ENCODE data around the gene DERL3.

DERL3 gene

DNA sequence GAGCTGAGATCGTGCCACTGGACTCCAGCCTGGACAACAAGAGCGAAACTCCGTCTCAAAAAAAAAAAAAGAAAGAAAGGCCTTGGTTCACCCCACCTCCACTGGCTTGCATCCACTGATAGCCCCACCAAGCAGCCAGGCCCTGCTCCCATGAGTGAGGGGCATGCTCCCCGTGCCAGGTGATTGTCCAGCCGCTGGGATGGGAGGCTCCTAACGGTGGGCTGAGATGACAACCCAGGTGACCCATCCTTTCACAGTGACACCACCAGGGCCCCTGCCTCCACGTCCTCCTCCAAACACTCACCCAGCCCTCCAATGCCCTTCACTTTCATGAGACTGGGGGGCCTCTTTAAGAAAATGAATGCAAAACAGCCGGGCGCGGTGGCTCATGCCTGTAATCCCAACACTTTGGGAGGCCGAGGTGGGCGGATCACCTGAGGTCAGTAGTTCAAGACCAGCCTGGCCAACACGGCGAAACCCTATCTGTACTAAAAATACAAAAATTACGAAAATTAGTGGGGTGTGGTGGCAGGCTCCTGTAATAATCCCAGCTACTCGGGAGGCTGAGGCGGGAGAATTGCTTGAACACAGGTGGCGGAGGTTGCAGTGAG lies 8.6 kb upstream of the DERL3 start:
- no peak for DNase-seq (ENCODE audit: low read depth)

GRCh38 chr22:23846081-23846469 lies 7.3 kb upstream of the DERL3 start:
- DNase-seq (ENCODE audit: low read depth), result no peak

GRCh38 chr22:23845265-23846080 lies 6.7 kb upstream of the DERL3 start:
- no peak for DNase-seq (ENCODE audit: low read depth)

DNA sequence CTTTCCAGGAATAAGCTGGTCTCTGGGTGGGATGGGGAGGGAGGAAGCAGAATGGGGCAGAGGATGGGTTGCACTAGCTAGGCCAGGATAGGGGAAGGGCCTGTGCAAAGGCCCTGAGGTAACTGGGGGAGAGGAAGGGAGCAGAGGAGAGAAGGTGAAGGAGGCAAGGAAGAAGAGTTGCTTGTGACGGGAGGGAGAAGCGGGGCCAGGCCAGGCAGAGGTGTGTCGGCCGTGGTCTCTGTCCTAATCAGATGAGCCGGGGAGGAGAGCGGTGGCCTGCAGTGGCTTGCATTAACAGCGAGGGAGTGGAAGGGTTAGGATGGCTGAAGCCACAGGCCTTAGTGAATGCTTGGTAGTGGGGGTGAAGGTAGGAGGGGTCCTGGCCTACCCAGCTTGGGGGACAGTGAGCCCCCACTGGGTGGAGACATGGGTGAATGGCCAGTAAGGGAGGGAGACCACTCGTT lies 6.0 kb upstream of the DERL3 start:
- DNase-seq (ENCODE audit: low read depth), result no peak

GRCh38 chr22:23842599-23842998 lies 3.8 kb upstream of the DERL3 start:
- no peak for DNase-seq (ENCODE audit: low read depth)

DNA sequence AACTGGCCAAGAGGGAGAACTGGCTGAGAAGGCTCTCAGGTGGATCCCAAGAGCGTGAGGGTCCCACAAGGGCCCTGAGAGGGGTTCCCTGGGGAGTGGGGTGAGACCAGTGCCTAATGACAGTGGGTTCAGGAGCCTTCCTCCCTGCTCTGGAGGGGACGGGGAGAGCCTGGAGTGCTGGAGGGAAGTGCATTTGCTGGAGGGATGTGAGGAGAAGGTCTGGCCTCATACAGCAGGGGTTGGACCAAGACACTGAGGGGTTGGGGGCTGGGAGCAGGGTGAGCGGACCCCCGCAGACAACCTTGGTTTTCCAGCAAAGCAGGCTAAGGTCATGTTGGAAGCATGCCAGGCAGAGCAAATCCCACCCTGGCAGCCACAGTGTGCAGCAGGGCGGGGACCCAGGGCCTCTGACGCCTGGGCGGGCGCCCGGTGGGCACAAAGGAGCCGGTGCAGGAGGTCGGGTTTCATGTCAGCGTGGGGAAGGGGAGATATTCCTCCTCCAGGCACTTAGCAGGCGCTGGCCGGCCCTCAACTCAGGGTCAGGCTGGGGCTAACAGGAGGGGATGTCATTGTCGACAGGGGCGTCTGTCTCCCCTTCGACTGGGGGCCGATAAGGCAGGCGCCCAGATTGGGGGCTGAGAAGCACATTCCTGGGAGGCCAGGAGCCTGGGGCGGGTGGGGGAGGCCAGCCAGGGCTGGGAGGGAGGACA lies 3.1 kb upstream of the DERL3 start:
- no peak for DNase-seq (ENCODE audit: low read depth)

DNA sequence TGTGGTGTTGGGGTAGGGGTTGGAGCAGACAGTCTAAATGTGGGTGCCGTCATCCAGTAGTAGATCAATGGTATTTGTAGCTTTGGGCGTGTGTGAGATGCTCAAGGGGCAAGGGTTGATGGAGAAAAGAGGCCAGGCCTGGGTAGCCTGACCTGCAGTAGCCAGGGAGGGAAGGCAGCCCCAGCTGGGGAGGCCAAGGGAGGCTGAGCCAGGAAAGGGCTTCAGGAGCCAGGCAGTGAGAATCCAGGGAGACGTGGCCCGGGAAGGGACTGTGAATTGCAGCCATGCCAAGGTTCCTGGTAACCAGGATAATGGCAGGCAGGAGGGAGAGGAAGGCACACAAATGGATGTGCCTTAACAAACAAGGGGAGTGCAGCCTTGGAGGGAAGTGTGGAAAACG lies 2.5 kb upstream of the DERL3 start:
- no peak for DNase-seq (ENCODE audit: low read depth)

GRCh38 chr22:23840026-23840425 lies 1.2 kb upstream of the DERL3 start:
- DNase-seq (ENCODE audit: low read depth), result no peak

DNA sequence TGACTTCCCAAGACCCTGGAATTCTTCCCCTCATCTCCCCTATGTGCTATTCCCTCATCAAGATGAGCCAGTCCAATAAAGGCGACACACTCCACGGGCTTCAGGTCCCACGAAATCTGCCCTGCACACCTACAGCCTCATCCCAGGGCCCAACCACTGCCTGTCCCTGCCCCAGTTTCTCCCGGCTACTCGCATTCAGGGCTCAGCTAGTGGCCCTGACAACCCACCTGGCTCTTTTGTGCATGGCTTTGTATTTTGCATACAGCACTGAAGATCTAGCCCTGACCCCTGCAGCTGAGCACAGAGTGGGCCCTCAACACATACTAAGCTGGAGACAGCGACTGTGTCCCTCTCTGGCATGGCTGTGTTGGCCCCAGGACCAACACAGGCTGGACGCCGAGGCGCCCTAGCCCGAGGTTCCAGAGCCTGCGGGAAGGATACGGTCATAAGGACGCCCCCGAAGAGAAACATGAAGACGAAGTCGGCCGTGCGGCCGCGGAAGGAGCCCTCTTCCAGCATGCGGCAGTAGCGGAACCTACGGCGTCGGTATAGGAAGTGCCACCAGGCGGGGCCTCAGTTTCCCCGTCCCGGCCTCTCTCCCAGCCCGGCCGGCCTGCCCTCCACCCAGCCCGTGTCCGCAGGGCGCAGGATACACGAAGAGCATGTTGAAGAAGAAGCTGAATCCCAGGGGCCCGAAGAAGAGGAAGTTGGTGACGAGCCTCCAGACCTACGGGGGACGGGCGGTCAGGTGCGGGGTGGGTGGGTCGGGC lies 710 bp downstream of the DERL3 start:
- peak; percentile 7 for DNase-seq (ENCODE audit: low read depth)

- DNase-seq (ENCODE audit: low read depth), result no peak
Observed at GRCh38 chr22:23837496-23837859, 1.3 kb downstream of the DERL3 start.

DNA sequence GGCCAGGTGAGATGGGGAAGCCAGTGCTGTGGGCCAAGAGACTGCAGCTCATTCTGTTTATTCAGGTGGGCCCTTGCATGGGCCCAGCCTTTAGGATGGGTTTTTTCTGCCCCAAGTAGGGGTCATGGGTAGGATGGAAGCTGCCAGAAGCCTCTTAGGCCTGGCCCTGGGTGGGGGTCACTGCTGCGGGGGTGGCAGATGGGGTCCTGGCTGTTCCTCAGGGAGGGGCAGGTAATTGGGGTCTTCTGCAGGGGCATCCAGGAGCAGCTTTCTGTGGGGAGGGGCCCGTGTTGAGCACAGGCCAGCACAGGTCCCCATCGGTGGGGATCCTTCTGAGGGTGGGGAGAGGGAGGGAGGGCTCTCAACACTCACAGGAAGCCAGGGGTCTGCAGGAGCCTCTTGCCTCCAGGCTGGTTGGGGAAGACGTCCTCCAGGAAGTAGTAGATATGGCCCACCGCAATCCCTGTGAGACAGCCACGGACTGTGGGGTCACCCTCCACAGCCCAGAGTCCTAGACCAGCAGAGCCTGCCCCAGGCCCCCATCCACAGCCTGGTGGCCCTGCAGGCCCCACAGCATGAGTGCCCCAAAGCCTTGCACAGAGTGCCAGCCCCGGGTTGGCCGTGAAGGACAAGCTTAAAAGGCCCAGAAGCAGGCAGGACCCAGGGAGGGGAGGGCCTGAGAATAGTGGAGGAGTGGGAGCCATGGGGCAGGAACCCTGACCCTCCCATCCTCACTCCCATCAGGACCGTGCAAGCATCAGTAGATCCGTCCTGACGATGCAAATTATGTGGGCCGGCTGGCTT lies 1.9 kb downstream of the DERL3 start:
- DNase-seq (ENCODE audit: low read depth), result no peak

- no peak for DNase-seq (ENCODE audit: low read depth)
Observed at GRCh38 chr22:23836281-23836680, 2.5 kb downstream of the DERL3 start.

DNA sequence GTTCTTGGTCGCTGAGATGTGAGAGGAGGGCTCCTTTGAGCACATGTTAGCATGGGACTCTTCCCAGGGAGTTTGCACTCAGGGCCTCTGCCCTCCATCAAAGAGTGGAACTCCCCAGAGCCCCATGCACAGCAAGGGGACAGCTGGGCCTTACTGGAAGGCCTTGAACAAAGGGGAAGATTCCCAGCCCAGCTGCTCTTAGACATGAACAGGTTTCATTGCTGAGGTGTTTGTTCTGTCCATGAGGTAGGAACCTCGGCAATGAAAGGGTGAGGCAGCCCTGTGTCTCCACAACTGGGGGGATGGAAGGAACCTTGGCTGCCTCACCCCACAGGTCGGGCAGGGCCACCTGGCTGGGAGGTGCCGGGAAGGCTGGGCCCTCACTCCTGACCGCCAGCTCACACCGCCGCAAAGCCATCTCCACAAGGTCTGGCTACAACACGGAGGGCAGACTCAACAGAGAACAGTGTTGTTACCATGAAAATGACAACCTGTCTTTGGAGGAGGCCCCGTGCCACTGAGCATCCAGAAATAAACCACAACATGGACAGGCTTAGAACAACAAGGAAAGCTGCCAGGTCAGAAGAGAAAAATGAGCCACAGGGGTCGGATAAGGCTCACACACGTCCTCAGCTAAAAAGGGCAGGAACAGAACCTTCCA lies 3.2 kb downstream of the DERL3 start:
- DNase-seq (ENCODE audit: low read depth), result no peak

DNA sequence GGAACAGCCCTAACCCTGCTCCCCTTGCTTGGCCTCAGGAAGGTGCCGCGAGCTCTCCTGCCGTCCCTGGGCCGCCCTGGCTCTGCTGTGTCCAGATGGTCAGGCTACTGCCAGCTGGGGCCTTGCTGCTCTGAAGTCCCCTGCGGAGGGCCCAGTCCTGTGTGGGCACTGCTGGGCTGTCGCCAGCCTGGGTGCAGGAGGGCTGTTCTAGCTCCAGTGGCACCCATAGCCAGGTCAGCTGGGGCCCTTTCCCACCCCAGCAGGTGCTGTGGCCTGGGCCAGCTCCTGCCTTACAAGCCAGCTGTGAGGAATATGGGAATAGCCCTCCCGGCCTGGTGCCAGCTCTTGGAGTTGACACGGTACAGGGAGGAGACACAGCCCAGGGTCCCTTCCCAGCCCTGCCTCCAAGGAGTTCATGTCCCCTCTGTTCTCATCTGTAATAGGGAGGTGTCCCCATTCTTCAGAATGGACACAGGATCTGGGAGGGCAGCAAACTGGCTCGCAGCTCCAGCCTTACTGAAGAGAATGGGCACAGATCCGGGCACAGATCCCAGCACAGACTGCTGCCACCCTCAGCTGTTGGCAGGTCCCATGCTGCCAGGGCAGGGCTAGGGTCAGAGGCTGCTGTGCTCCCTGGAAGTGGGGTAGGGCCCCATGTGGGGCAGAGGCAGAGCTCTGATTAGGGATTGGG lies 3.9 kb downstream of the DERL3 start:
- DNase-seq (ENCODE audit: low read depth), result no peak

DNA sequence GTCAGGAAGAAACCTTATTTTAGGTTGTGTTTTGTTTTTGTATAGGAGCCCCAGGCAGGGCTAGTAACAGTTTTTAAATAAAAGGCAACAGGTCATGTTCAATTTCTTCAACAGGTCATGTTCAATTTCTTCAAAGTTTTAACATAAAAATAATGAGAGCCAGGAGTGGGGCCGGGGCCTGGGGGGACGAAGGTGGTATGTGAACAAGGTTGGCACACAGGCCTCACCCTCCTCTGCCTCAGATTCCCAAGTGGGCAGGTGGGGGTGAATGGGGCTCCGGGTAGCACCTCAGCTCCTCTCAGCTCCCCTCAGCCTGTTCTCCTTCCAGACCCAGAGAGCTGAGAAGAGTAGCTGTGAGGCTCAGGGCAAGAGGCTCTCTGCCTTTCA lies 4.4 kb downstream of the DERL3 start:
- DNase-seq (ENCODE audit: low read depth), result no peak

DNA sequence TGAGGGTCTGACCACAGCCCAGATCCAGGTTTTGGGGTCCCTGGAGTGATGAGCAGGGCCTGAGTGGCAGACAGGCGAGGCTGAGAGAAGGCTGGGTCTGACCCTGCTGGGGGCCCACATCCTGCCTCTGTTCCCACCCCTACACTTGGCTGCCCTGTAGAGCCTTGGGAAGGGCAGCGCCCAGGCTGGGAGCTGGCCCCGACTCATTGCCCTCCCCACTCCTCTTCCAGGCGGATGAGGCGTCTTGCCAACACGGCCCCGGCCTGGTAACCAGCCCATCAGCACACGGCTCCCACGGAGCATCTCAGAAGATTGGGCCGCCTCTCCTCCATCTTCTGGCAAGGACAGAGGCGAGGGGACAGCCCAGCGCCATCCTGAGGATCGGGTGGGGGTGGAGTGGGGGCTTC lies 4.9 kb downstream of the DERL3 start:
- no peak for DNase-seq (ENCODE audit: low read depth)

- DNase-seq (ENCODE audit: low read depth), result no peak
Observed at GRCh38 chr22:23833017-23833751, 5.6 kb downstream of the DERL3 start.

DNA sequence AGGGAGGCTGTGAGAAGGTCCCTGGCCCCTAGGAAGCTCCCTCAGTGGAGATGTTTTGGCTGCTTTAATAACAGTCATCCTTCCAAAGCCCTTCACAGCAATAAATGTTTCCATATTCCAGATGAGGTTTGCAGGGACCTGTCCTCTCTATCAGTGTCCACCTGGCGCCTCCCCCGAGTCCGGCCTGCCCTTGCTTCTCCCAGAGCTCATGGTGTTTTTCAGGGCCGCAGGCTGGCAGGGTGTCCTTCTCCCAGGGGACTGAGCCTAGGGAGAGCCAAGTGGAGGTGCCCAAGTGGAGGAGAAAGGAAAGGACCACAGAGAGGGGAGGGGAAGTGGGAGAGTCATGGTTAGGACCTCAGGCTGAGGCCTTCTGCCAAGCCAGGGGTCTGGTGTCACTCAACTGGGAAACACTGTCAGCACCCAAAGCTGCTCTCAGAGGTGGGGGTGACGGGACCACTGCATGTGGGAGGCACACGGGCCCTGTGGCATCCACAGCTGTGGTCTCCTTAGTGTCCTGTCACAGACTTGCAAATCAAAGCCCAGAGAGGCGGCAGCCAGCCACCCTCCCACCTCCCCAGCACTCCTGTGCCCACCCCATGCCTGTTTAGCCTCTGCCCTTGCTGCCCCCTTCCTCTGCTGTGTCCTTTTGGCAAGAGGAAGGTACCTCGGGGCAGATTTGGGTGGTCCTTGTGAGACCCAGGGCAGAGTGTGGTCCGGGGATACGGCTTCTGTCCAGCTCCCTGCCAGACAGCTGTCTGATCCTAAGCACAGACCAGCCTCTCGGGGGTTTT lies 6.4 kb downstream of the DERL3 start:
- DNase-seq (ENCODE audit: low read depth), result no peak

DNA sequence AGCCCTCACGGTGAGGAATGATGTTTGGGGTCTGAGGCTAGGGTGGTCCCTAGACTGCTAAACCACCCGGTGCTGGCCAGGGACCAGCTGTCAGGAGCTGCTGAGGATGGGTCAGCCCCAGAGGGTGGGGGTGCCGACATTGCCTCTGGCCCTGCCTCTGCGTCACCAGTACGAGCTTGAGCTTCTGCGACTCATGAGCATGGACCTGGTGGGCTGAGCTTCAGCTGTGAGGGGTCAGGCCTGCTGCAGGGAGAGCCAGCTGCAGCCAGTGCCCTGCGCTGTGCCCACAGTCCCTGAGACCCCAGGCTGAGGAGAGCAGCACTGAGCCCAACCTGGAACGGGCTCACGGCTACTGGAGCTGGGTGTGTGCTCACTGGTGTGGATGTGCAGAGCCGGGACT lies 7.0 kb downstream of the DERL3 start:
- DNase-seq (ENCODE audit: low read depth), result no peak

All from activated T-cell treated with anti-CD3 and anti-CD28 coated beads for 24 hours (primary cell).